Left colon (tissue), 2 donors: ENCODE data around the gene HAUS2. TPM values are rescaled to one million over a fixed set of nuclear protein-coding genes. Genes with fewer than 3 reads are reported as not detected.
"Not testable (repeated sequence)": the region's sequence is repeated elsewhere in the genome, so short reads cannot be mapped to it uniquely, and the experiment has no call there.

ENCODE experiments used
- ATAC-seq: fragments of 200-7000 bp; cut with Tn5 transposase; one replicate; pipeline ENCODE4 v1.9.1; 2020; ENCODE audit warnings: mild to moderate bottlenecking, moderate library complexity
- DNase-seq, 2 donors: peaks; one replicate each; pipeline ENCODE4 v3.0.0-alpha.2; 2020
- intact Hi-C, 2 donors: fragments of 100-400 bp; cut with DNase I in 1 of 2; cut with micrococcal nuclease in 1 of 2; formaldehyde crosslinking; loops; one replicate each; pipeline versions ENCODE4 v1.11.2 to v1.14.0; 2022; cut with DNase I, micrococcal nuclease
- total RNA-seq, 2 donors: library from RNA; stranded (reverse); fragmentation: NEBNext Ultra II Directional; extraction: Animal tissue kit (Norgen Biotek cat#: 25700); gene quantifications; one replicate each; pipeline ENCODE4 v1.2.1, GENCODE V29; 2021
- donor health status: DM: no; HTN: no; CAD: no.
- donor health status: DM: yes; HTN: yes; CAD: no.

HAUS2 gene
- total RNA-seq, 2 donors from 2014 or later: 10.5 to 13.2 TPM

DNA sequence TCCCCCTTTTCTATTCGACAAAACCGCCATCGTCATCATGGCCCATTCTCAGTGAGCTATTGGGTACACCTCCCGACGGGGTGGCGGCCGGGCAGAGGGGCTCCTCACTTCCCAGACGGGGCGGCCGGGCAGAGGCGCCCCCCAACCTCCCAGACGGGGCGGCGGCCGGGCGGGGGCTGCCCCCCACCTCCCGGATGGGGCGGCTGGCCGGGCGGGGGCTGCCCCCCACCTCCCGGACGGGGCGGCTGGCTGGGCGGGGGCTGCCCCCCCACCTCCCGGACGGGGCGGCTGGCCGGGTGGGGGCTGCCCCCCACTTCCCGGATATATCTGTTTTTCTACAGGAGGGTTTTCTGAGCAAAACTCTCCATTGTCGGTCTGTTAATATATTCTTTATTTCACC, 52.7 kb downstream of the HAUS2 start:
- intact Hi-C loops, DNase-seq, ATAC-seq: not testable (repeated sequence)

DNA sequence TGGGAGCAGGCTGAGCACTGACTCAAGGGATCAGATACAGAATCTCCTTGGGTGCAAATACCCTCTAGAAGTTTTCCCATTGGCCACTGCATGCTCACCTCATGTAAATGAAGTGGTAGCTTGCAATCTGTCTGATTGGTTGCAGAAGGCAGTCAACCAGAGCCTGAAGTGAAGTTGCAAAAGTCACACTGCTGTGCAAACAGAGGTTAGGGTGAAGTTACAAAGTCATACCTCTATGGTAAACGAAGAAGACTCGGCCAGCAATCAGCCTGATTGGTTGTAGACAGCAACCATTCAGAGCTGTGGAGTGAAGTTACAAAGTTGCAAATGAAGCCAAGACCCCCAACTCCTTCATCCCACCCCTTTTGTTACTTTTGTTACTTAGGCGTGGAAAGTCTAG, 53.9 kb downstream of the HAUS2 start:
- ATAC-seq: no peak
- intact Hi-C loops: no loop called here
- DNase-seq: no peak

DNA sequence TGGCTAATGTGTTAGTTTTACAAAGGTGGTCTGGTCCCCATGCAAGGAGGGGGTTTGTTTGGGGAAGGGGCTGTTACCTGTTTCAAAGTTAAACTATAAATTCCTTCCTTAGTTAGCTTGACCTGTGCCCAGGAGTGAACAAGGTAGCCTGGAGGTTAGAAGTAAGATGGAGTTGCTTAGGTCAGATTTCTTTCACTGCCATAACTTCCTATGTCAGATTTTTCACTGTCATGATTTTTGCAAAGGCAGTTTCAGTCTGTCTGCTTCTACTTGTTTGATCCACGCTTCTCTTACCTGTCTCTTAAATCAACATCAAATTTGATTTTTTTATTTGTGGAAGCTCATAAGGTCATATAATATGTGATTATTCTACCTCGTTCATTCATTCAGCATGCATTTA, 55.3 kb downstream of the HAUS2 start:
- intact Hi-C loops: no loop called here
- no peak for ATAC-seq
- DNase-seq: no peak

DNA sequence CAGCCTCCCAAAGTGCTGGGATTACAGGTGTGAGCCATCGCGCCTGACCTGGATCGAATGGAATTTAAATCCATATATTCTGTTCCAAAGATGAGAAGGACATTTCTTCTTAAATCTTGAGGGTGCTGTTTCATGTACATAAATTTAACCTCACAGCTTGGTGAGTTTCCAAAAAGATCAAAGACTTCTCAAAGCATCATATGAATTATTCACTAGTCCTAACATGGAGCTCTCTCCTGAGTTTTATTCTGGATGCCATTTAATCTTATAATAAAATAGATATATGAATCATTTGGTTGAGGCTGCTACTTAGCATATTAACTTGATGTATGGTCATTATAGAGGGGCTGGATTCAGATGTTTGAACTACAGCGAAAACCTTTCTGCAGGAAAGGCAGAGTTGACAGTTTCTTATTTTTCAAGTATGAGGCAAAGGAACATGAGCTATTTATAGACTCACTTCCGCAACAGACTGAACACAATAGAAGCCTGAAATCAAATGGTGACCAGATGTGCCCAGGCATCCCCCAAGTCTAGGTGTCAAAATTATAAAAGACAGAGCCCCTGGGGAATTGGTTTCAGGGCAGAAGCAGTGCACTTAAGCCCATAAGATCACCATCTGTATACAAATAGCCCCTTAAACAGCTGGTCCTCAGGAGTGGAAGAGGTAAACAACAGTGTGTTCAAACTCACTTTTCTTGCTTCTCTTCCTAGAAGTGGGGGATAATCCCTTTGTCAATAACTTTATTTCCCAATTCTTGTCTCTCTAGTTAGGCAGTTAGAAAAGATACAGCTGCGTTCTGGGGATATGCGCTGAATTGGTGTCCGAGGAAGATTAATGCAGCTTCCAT, 56.5 kb downstream of the HAUS2 start:
- intact Hi-C loops: no loop called here
- no peak for DNase-seq
- no peak for ATAC-seq

DNA sequence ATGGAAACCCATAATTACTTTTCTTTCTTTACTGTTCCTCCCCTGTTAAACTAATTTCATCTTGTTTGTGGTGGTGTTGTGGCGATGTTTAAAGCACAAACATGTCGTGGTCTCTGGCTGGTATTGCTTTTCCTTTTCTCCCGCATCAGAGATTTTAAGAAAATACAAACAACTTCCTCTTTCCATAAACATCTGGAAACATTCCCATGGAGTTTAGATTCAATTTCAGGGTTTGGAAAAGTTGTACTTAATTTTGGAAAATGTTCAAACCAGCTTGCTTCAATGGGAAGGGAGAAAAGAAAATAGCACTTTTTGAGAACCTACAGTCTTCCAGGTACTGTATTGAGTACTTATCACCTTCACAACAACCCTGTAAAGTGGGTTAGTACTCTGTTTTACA, 57.2 kb downstream of the HAUS2 start:
- no peak for ATAC-seq
- DNase-seq: no peak
- intact Hi-C loops: no loop called here

DNA sequence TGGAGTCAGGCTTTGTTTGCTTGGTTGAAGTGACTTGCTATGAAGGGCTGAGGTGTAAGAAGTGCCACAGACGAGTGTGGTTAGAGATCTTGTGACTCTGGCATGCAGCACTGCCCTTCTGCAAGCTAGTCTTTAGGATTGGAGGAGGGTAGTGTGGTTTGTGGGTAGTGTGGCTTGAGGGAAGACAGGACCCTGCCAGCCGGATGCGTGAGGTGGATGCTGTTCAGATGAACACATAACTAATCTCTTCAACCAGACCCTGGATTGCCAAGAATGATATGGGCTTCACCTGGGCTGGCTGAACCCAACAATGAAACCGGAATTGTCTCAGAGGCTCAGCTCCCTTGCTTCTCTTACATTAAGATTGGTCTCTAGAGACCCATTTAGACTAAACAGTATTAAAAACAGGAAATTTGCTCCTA, 59.5 kb downstream of the HAUS2 start:
- ATAC-seq (no peak), DNase-seq (no peak)
- intact Hi-C loops: no loop called here

DNA sequence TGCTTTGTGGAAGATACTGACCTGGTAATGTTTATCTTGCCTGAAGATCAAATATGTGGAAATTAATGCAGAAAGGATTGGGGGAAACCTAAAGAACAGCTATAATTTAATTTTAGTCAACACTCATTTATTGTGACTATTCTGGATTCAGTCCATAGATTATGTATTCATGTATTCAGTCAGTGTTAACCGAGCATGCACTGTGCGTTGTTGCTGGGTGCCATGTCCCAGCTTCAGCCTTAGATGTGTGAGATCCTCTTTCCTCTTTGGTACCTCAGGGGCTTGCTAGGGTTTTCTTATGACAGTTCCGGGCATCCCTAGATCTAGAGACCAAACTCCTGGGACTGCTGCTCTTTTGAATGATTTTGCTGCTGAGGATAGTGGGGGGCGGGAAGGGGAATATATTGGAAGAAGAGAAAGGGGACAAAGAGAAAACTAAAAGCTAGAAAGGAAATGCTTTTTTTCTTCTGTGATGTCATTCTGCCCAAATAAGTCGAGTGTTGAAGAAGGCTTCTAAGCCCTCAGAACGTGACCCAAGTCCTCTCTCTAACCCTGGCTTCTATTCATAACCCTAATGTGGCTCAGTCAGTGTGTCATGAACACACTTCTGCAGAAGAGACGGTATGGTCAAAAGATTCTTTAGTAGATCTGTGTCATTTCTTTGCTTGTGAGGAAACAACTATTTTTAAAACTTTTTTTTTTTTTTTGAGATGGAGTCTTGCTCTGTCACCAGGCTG, 60.3 kb downstream of the HAUS2 start:
- ATAC-seq (no peak), DNase-seq (no peak)
- intact Hi-C loops: no loop called here

DNA sequence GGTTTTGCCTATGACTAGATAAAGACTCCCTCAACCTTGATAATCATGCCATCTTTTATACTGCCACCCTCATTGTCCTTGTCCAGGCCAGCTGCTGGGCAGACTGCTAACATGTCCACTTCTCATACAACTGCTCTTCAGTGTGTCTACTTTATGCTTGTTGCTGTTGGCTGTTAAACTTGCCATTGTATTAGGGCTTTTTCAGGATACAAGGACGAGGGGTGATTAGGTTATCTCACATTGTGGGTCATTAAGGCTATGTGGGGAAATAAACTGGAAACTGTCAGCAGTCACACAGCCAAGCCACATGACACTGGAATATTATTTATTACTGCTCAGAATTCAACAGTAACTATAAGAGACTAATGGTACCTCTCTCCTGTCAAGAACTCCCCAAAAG, 62.9 kb downstream of the HAUS2 start:
- intact Hi-C loops: no loop called here
- no peak for ATAC-seq

DNA sequence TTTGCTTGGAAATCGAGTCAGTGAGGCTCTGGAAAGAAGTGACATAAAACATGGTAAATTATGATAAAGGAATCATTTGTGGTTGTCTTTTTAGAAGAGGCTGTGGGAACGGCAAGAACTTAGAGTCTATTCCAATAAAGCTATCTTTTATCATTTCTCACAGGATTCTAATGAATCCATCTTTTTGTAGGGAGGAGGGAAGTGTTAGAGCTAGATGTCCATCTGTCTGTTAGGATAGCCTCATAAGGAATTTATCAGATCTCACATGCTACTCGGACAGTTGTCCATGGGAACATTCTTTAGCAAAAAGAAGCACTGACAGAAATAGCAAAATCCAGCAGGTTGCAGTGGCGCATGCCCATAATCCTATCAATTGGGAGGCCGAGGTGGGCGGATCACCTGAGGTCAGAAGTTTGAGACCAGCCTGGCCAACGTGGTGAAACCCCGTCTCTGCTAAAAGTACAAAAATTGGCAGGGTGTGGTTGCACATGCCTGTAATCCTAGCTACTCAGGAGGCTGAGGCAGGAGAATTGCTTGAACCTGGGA, 63.8 kb downstream of the HAUS2 start:
- DNase-seq (no peak), ATAC-seq (no peak)
- intact Hi-C loops: no loop called here

More for the DNA sequence above, 62.9 kb downstream of the HAUS2 start:
- DNase-seq: no peak

DNA sequence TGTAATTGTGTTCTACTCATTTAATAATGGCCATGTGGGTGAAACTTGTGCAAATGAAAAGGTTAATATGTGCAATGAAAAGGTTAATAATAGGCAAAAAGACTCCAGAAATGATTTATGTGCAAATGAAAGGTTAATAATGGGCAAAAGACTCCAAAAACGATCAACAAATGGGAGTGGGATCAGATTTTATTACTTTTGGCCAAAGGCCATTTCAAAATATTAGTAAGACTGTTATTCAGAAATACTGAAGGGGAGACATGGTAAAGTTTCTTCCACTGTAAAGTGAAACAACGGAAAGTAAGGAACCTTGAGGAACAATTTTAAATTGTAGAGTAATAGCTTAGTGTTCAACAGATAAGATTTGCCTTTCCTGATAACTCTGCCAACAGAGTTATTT, 67.5 kb downstream of the HAUS2 start:
- intact Hi-C loops: no loop called here

More for the DNA sequence above, 67.5 kb downstream of the HAUS2 start:
- no peak for ATAC-seq
- no peak for DNase-seq

Other genes starting within 250 kb of the HAUS2 start
- 10 to 100 TPM; 12.9 to 13.8 TPM for gene CAPN3, start 189.3 kb upstream of the HAUS2 start, total RNA-seq
- 10 to 100 TPM; 32.8 to 48.6 TPM for gene ZNF106, start 57.7 kb upstream of the HAUS2 start, total RNA-seq
- gene SNAP23, start 53.2 kb upstream of the HAUS2 start, total RNA-seq: 10 to 100 TPM; 62.4 to 97.3 TPM
- 10 to 100 TPM; 27.4 to 32.2 TPM for gene LRRC57, start within 50 bp of the HAUS2 start, total RNA-seq
- gene STARD9, start 26.8 kb downstream of the HAUS2 start, total RNA-seq: 1 to 10 TPM; 5.0 to 7.2 TPM
- 10 to 100 TPM; 13.8 TPM for gene CDAN1, start 188.3 kb downstream of the HAUS2 start, total RNA-seq